ENCODE results near the gene HOXC12. TPM values are rescaled to one million over a fixed set of nuclear protein-coding genes. Genes with fewer than 3 reads are reported as not detected.

Gene HOXC12
- total RNA-seq, 2 experiments from 2014 or later, result not detected

DNA sequence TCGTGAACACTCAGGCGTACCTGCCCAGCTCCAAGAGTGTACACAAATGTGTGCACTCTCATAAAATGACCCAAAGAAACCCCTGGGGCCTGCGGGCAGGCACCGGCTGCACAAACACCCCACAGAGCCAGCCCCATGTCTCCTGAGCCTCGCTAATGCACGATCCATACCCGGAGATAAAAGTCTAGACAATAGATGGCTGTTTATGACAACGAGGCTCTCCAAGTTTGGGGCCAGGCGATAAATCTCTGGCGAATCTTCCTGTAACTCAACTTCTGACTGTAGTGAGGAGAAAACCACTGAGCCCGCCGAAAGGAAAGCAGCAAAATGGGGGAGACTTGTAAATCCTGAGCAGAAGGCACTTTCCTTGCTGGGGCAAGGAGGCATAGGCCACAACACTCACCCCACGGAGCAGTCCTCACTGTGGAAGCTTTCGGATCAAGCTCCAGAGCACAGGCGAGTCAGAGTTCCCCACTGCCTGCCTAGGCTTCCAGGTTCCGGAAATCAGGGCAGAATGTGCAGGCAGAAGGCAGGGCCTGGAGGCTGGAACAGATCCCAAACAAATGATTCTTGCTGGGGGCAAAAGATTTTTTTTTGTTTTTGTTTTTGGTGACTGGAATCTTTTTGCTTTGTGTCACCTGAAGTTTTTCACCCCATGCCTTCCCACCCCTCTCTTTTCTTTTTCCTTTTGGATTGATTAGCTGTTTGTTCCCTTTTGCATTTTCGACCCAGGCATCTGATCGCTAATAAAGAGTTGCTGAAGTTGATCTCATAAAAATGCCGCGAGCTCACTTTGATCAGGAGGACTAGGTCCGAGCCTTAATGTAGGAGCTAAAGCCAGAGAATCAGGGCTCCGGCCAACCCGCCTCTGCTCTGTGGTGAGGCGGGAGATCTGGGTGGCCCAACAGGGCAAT lies 13.8 kb downstream of the HOXC12 start:
- CTCF ChIA-PET (ENCODE audit: unreplicated experiment), result no interaction called here

DNA sequence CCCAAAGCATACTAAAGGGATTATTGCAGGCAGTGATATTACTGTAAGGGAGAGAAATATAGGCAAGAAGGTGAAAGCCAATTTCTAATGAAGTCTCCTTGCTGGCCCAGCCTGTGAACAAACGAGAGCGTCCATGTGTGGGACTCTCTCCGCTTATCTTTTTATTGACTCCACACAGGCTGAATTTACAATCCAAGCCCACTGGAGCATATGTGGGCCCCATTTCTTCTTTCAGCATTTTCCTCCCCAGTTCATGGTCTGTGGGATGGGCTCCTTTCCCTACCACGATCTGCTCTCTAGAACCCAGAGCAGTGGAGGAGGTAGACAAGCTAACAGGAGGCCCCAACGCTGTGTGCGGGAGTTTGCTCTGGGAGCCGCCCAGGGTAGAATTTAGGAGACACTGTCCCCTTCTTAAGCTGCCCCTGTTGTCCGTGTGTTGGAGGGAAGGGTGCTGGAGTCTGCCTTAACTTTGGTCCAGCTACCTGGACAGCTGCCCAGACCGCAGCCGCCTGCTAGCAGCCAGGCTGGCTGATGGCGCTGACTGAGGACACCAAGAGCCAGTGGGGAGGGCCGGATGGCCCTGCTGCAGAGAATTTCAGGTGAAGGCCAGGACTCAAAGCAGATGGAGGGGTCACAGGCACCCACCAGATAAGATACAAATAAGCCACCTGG lies 15.0 kb downstream of the HOXC12 start:
- intact Hi-C loops (cut with micrococcal nuclease; ENCODE audit: unreplicated experiment), result no loop called here
- no peaks in the 10 kb centered on the region for H3K9me3 ChIP-seq (ENCODE audit: low read length)
- ChIA-PET CTCF (ENCODE audit: unreplicated experiment) (no interaction called here), POLR2A (no interaction called here)
- BruUV-seq (replicated peaks), result no TSS peak
- TF ChIP-seq EZH2phosphoT487 (IDR thresholded peaks at IDR 0.05; ENCODE audit: borderline replicate concordance, low read depth, low read length), result no peak
- TF ChIP-seq, protein P1, sequence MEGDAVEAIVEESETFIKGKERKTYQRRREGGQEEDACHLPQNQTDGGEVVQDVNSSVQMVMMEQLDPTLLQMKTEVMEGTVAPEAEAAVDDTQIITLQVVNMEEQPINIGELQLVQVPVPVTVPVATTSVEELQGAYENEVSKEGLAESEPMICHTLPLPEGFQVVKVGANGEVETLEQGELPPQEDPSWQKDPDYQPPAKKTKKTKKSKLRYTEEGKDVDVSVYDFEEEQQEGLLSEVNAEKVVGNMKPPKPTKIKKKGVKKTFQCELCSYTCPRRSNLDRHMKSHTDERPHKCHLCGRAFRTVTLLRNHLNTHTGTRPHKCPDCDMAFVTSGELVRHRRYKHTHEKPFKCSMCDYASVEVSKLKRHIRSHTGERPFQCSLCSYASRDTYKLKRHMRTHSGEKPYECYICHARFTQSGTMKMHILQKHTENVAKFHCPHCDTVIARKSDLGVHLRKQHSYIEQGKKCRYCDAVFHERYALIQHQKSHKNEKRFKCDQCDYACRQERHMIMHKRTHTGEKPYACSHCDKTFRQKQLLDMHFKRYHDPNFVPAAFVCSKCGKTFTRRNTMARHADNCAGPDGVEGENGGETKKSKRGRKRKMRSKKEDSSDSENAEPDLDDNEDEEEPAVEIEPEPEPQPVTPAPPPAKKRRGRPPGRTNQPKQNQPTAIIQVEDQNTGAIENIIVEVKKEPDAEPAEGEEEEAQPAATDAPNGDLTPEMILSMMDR (conservative IDR thresholded peaks at IDR 0.05; ENCODE audit: low read length), result no peak
- no peak overlapping the region for H2AFZ ChIP-seq (ENCODE audit: low read length)
- H3K79me2 ChIP-seq (ENCODE audit: insufficient read depth, low read depth, low read length), result no peaks in the 10 kb centered on the region
- no peak overlapping the region for H3K27ac ChIP-seq (ENCODE audit: low read depth, low read length, poor library complexity, severe bottlenecking)
- no peaks in the 10 kb centered on the region for H4K20me1 ChIP-seq (ENCODE audit: insufficient read depth, low read length)
- H3K4me2 ChIP-seq (ENCODE audit: low read length), result no peak overlapping the region
- H3K4me1 ChIP-seq (ENCODE audit: insufficient read depth, low read length, poor library complexity, severe bottlenecking), result peaks cover 14% of the 10 kb centered on the region
- no peaks in the 10 kb centered on the region for H3K9me2 ChIP-seq (ENCODE audit: insufficient read depth, low read length)
- H3K4me3 ChIP-seq (ENCODE audit: low read depth, low read length, poor library complexity, severe bottlenecking), result no peak overlapping the region
- no peaks in the 10 kb centered on the region for H3K36me3 ChIP-seq (ENCODE audit: insufficient read depth, low read length)
- DNase-seq (ENCODE audit: low spot score), result no peak

More for the DNA sequence above, 13.8 kb downstream of the HOXC12 start:
- H3K79me2 ChIP-seq (ENCODE audit: insufficient read depth, low read depth, low read length), result no peaks in the 10 kb centered on the region
- DNase-seq (ENCODE audit: low spot score), result no peak
- TF ChIP-seq, protein P1 (conservative IDR thresholded peaks at IDR 0.05; ENCODE audit: low read length), result no peak
- no peak for TF ChIP-seq EZH2phosphoT487 (IDR thresholded peaks at IDR 0.05; ENCODE audit: borderline replicate concordance, low read depth, low read length)
- no peak overlapping the region for H3K4me3 ChIP-seq (ENCODE audit: low read depth, low read length, poor library complexity, severe bottlenecking)
- H3K9me2 ChIP-seq (ENCODE audit: insufficient read depth, low read length), result no peaks in the 10 kb centered on the region
- POLR2A ChIA-PET, result interaction anchor here (0.8 kb wide), 1 partner anchor 26 kb away, joined by 3 read pairs; no protein-coding TSS in a partner anchor
- no TSS peak for BruUV-seq (replicated peaks)
- H3K36me3 ChIP-seq (ENCODE audit: insufficient read depth, low read length), result no peaks in the 10 kb centered on the region
- no peaks in the 10 kb centered on the region for H4K20me1 ChIP-seq (ENCODE audit: insufficient read depth, low read length)
- H3K4me2 ChIP-seq (ENCODE audit: low read length), result no peak overlapping the region
- peaks cover 14% of the 10 kb centered on the region for H3K4me1 ChIP-seq (ENCODE audit: insufficient read depth, low read length, poor library complexity, severe bottlenecking)
- no peak overlapping the region for H3K27ac ChIP-seq (ENCODE audit: low read depth, low read length, poor library complexity, severe bottlenecking)
- H2AFZ ChIP-seq (ENCODE audit: low read length), result no peak overlapping the region
- no peaks in the 10 kb centered on the region for H3K9me3 ChIP-seq (ENCODE audit: low read length)
- intact Hi-C loops (cut with micrococcal nuclease; ENCODE audit: unreplicated experiment), result no loop called here

Data from OCI-LY7 (cell line).